GM12878 (cell line): ENCODE data around the gene RELL2. TPM values are rescaled to one million over a fixed set of nuclear protein-coding genes. Genes with fewer than 3 reads are reported as not detected.

Experiments used
- ATAC-seq: fragments of 200-7000 bp; cut with Tn5 transposase; 3 replicates; pipeline ENCODE4 v1.9.1; 2020; ENCODE audit warnings: mild to moderate bottlenecking, moderate library complexity
- BruUV-seq: library from RNA; stranded (reverse); fragments of 400-500 nt; replicated peaks from 2 replicates; lab custom pipeline; 2021; lab: Mats Ljungman, UMichigan
- CTCF ChIA-PET: fragments of 300-600 bp; sonication (Branson Sonifier 250); formaldehyde crosslinking; extraction: SDS; loops from one replicate; lab custom pipeline; 2021; ENCODE audit warnings: inconsistent platforms; lab: Yijun Ruan, JAX
- POLR2A ChIA-PET: fragments of 350-600 bp; formaldehyde crosslinking; extraction: SDS; loops from one replicate; lab custom pipeline; 2021; ENCODE audit warnings: inconsistent platforms; lab: Charles Lee
- RAD21 ChIA-PET: fragments of 300-600 bp; sonication (Branson Sonifier 250); formaldehyde crosslinking; loops from one replicate; lab custom pipeline; 2023; ENCODE audit warnings: antibody characterized with exemption; ENCODE audit not compliant: unreplicated experiment; lab: Charles Lee
- SMC1A ChIA-PET: fragments of 300-600 bp; sonication (Branson Sonifier 250); formaldehyde crosslinking; loops from one replicate; lab custom pipeline; 2023; ENCODE audit not compliant: unreplicated experiment, uncharacterized antibody; lab: Charles Lee
- DNase-seq: peaks from one replicate; pipeline ENCODE4 v3.0.0-alpha.2; 2011; ENCODE audit warnings: low read depth, low spot score
- FAIRE-seq: peaks from 3 replicates; lab custom pipeline; 2011; peaks lifted over from hg19 to GRCh38; lab: Jason Lieb, UNC
- H2AFZ ChIP-seq: 2 replicates; pipeline ENCODE4 v1.6.0; 2011; ENCODE audit warnings: low read depth, low read length, control low read depth; ENCODE audit not compliant: control insufficient read depth
- H3K27ac ChIP-seq: 2 replicates; pipeline ENCODE4 v1.5.1; 2011; ENCODE audit warnings: control low read depth; ENCODE audit not compliant: control insufficient read depth, insufficient read depth
- H3K27me3 ChIP-seq, 2 experiments: replicated peaks in 1 of 2; 2 replicates each; pipeline versions ENCODE4 v1.6.0 to v1.6.1; 2011; ENCODE audit warnings: low read length in 1 of 2; ENCODE audit not compliant: control insufficient read depth in 2 of 2, insufficient read depth in 2 of 2
- H3K36me3 ChIP-seq, 2 experiments: 2 replicates each; pipeline ENCODE4 v1.5.1; 2011; ENCODE audit warnings: low read length in 1 of 2; ENCODE audit not compliant: control insufficient read depth in 2 of 2, insufficient read depth in 2 of 2
- H3K4me1 ChIP-seq: 2 replicates; pipeline ENCODE4 v1.6.1; 2011; ENCODE audit warnings: mild to moderate bottlenecking, low read length, moderate library complexity, mixed read lengths; ENCODE audit not compliant: control insufficient read depth, insufficient read depth
- H3K4me2 ChIP-seq: 2 replicates; pipeline ENCODE4 v1.6.0; 2011; ENCODE audit warnings: control low read depth; ENCODE audit not compliant: control insufficient read depth, insufficient read depth
- H3K4me3 ChIP-seq: fragments of 200-600 bp; sonication (generic); 2 replicates; pipeline ENCODE4 v1.5.1; 2016
- H3K79me2 ChIP-seq: 2 replicates; pipeline ENCODE4 v1.6.0; 2011; ENCODE audit warnings: low read length; ENCODE audit not compliant: control insufficient read depth, insufficient read depth
- H3K9ac ChIP-seq: 2 replicates; pipeline ENCODE4 v1.8.0; 2011; ENCODE audit warnings: low read length, control low read depth, mixed read lengths; ENCODE audit not compliant: control insufficient read depth, insufficient read depth
- H3K9me3 ChIP-seq: replicated peaks from 3 replicates; pipeline ENCODE4 v1.5.1; 2011; ENCODE audit warnings: mild to moderate bottlenecking, low read length; ENCODE audit not compliant: control insufficient read depth, insufficient read depth
- H4K20me1 ChIP-seq: 2 replicates; pipeline ENCODE4 v1.6.0; 2011; ENCODE audit not compliant: control insufficient read depth, insufficient read depth
- ESRRA ChIP-seq: IDR thresholded peaks from 2 replicates; pipeline ENCODE4 v1.6.1; 2012; ENCODE audit warnings: mild to moderate bottlenecking, low read length, improper control_type of control experiment
- KAT2A ChIP-seq: conservative IDR thresholded peaks from 2 replicates; pipeline ENCODE4 v1.6.1; 2011; ENCODE audit warnings: low read depth, low read length; ENCODE audit not compliant: control insufficient read depth
- MEF2B ChIP-seq: fragments of 450-650 bp; IDR thresholded peaks from 2 replicates; pipeline ENCODE4 v1.6.1; 2018; ENCODE audit warnings: mild to moderate bottlenecking, moderate library complexity; ENCODE audit not compliant: partially characterized antibody, poor library complexity, severe bottlenecking
- POU2F2 ChIP-seq: IDR thresholded peaks from 3 replicates; pipeline ENCODE4 v1.6.1; 2011; ENCODE audit warnings: low read depth, mild to moderate bottlenecking, low read length, borderline replicate concordance
- TAF1 ChIP-seq: IDR thresholded peaks from 2 replicates; pipeline ENCODE4 v1.6.1; 2011; ENCODE audit warnings: mild to moderate bottlenecking, low read depth, low read length, borderline replicate concordance
- TBL1XR1 ChIP-seq: IDR thresholded peaks from 2 replicates; pipeline ENCODE4 v1.6.1; 2012; ENCODE audit warnings: low read depth, low read length, improper control_type of control experiment
- YY1 ChIP-seq: IDR thresholded peaks from 2 replicates; pipeline ENCODE4 v1.6.1; 2011; ENCODE audit warnings: low read depth, mild to moderate bottlenecking, low read length
- ZBTB4 ChIP-seq: fragments of 450-650 bp; formaldehyde crosslinking; IDR thresholded peaks from 2 replicates; pipeline ENCODE4 v1.4.0; 2022; ENCODE audit warnings: mild to moderate bottlenecking, moderate library complexity
- ZNF274 ChIP-seq: IDR thresholded peaks from one replicate; pipeline ENCODE4 v1.8.0; 2011; ENCODE audit not compliant: insufficient read length, insufficient read depth
- ZZZ3 ChIP-seq: IDR thresholded peaks from 2 replicates; pipeline ENCODE4 v1.6.1; 2011; ENCODE audit warnings: low read depth; ENCODE audit not compliant: control insufficient read depth, insufficient read length
- WGBS: methylation state at CpG from one replicate; pipeline ENCODE4 v1.1.6; 2016; ENCODE audit warnings: low lambda C conversion rate; ENCODE audit not compliant: insufficient replicate concordance, insufficient coverage; ENCODE audit errors: missing lambda C conversion rate; 5-methylcytosine and 5-hydroxymethylcytosine counted together
- in situ Hi-C: fragments of 300-500 bp; cut with MboI; formaldehyde crosslinking; loops from 9 replicates; pipeline ENCODE4 v1.14.3; 2018; ENCODE audit warnings: mixed read lengths
- intact Hi-C: fragments of 100-400 bp; cut with micrococcal nuclease; formaldehyde crosslinking; loops from one replicate; pipeline ENCODE4 v1.14.2; 2022; ENCODE audit not compliant: unreplicated experiment
- polyA plus RNA-seq, 11 experiments: library from polyadenylated mRNA; depleted of rRNA in 4 of 11; unstranded in 6 of 11; stranded (reverse) in 5 of 11; fragments of >200 nt; fragmentation: Nextera tagmentation in 4 of 11; fragmentation: Illumina TruSeq in 1 of 11; extraction: Ambion mirVana in 4 of 11; extraction: Trizol in 1 of 11; gene quantifications; 1 replicate in 1 of 11; 2 replicates in 10 of 11; pipeline versions ENCODE4 v1.2.1 to v1.2.3, GENCODE V29; 2011 to 2016; ENCODE audit warnings: inconsistent platforms in 2 of 11, missing spikeins in 2 of 11, low read depth in 1 of 11
- total RNA-seq, 4 experiments: library from RNA; depleted of rRNA in 3 of 4; stranded (reverse); fragments of >200 nt in 3 of 4; fragmentation: Illumina TruSeq in 1 of 4; extraction: Trizol in 1 of 4; gene quantifications; 2 replicates each; pipeline versions ENCODE4 v1.2.1 to v1.2.3, GENCODE V29; 2013 to 2021
- TF ChIP-seq, protein P1 (sequence below): IDR thresholded peaks from 2 replicates; pipeline ENCODE4 v1.6.1; 2012; ENCODE audit warnings: low read depth, low read length, improper control_type of control experiment
- TF ChIP-seq, protein P2 (sequence below): fragments of 450-650 bp; IDR thresholded peaks from 2 replicates; pipeline ENCODE4 v1.6.1; 2017; ENCODE audit warnings: mild to moderate bottlenecking, moderate library complexity

RELL2 gene
- total and polyA plus RNA-seq, 10 of the 15 experiments (the other 5 are each of a cell fraction or from before 2014, with no cell fraction given) = 0.23 to 21.4 (median 7.1) TPM

GRCh38 chr5:141634720-141635119 lies 2.1 kb upstream of the RELL2 start:
- ChIA-PET RAD21 (interaction anchor here (0.6 to 8.2 kb wide), 12 partner anchors 8 to 334 kb away, joined by 3 to 124 read pairs (median 7); partner anchors contain the start of genes DIAPH1 and RNF14), SMC1A (interaction anchor here (0.9 to 12.9 kb wide), 11 partner anchors 9 to 71 kb away, joined by 3 to 245 read pairs (median 9); partner anchors contain the start of genes DIAPH1 and FCHSD1), CTCF (interaction anchor here (1.1 to 11.2 kb wide), 15 partner anchors 11 to 214 kb away, joined by 3 to 137 read pairs (median 7); partner anchors contain the start of genes DIAPH1, FCHSD1 and PCDHGA11), POLR2A (interaction anchor here (0.9 to 11.5 kb wide), 6 partner anchors 15 to 42 kb away, joined by 3 to 215 read pairs (median 5); partner anchors contain the start of genes DIAPH1 and FCHSD1)
- no peaks in the 10 kb centered on the region for H4K20me1 ChIP-seq
- in situ Hi-C loops = no loop called here
- intact Hi-C loops = loop anchor here (2.0 to 5.0 kb wide), 2 partner anchors 16 to 122 kb away; partner anchors contain the start of gene DIAPH1
- peaks cover 37% of the 10 kb centered on the region for H3K4me1 ChIP-seq
- 88% methylated on average over 6 of the region's 6 CpGs for WGBS
- H3K36me3 ChIP-seq = peaks cover 3 to 10% of the 10 kb centered on the region in 2 experiments; a peak in 3 of 4 replicates
- ATAC-seq = no peak
- no peaks in the 10 kb centered on the region for H3K9me3 ChIP-seq
- no peak for FAIRE-seq
- BruUV-seq = no TSS peak
- DNase-seq = no peak
- peak overlapping the region; percentile 61 for H3K27ac ChIP-seq
- H3K9ac ChIP-seq = peak overlapping the region; percentile 10; the same call in 1 of the 2 replicates
- peaks cover 59% of the 10 kb centered on the region for H3K79me2 ChIP-seq
- H3K27me3 ChIP-seq = no peaks in the 10 kb centered on the region
- H3K4me3 ChIP-seq = peak overlapping the region; percentile 85
- H2AFZ ChIP-seq = no peak overlapping the region; the same call in 1 of the 2 replicates
- H3K4me2 ChIP-seq = peak overlapping the region; percentile 98
- TF ChIP-seq TAF1 (no peak), TBL1XR1 (no peak), POU2F2 (no peak), ZNF274 (no peak), ZZZ3 (no peak), MEF2B (no peak), YY1 (no peak), ZBTB4 (CRISPR knock-in tag) (no peak), KAT2A (no peak), ESRRA (no peak)
- TF ChIP-seq, protein P1, sequence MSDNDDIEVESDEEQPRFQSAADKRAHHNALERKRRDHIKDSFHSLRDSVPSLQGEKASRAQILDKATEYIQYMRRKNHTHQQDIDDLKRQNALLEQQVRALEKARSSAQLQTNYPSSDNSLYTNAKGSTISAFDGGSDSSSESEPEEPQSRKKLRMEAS = no peak
- TF ChIP-seq, protein P2, sequence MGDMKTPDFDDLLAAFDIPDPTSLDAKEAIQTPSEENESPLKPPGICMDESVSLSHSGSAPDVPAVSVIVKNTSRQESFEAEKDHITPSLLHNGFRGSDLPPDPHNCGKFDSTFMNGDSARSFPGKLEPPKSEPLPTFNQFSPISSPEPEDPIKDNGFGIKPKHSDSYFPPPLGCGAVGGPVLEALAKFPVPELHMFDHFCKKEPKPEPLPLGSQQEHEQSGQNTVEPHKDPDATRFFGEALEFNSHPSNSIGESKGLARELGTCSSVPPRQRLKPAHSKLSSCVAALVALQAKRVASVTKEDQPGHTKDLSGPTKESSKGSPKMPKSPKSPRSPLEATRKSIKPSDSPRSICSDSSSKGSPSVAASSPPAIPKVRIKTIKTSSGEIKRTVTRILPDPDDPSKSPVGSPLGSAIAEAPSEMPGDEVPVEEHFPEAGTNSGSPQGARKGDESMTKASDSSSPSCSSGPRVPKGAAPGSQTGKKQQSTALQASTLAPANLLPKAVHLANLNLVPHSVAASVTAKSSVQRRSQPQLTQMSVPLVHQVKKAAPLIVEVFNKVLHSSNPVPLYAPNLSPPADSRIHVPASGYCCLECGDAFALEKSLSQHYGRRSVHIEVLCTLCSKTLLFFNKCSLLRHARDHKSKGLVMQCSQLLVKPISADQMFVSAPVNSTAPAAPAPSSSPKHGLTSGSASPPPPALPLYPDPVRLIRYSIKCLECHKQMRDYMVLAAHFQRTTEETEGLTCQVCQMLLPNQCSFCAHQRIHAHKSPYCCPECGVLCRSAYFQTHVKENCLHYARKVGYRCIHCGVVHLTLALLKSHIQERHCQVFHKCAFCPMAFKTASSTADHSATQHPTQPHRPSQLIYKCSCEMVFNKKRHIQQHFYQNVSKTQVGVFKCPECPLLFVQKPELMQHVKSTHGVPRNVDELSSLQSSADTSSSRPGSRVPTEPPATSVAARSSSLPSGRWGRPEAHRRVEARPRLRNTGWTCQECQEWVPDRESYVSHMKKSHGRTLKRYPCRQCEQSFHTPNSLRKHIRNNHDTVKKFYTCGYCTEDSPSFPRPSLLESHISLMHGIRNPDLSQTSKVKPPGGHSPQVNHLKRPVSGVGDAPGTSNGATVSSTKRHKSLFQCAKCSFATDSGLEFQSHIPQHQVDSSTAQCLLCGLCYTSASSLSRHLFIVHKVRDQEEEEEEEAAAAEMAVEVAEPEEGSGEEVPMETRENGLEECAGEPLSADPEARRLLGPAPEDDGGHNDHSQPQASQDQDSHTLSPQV = no peak
